ENCODE data around the gene C14orf93.

Gene C14orf93

DNA sequence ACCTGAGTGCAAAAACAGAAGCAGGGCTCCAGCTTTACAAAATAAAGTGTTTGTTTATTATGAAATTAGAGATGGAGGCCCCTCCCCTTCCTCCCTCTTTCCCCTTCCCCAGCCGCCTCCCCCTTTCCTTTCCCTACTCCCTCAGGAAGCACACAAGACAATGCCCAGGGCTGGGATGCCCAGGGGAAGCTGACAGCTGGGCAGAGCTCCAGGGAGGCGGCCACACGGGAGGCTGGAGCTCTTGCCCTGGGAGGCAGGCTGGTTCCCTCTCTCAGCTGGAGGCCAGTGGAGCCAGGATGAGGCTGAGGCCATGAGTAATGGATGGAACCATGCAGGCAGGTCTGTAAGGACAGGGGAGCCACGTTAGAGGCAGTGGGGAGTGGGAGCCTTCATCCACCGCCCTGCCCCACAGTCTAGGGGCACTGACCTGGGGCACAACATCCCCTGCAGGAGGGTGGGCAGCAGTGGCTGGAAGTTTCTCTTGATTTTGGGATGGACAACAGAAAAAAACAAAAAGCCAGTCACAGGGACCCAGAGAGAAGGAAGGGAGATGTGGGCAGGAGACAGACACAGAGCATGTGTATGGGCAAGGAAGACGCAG is 37.2 kb upstream of the C14orf93 start:
- DNase-seq (ENCODE audit: extremely low spot score, insufficient read length, low read depth) (no peak), FAIRE-seq (no peak)

GRCh38 chr14:23045419-23046357 is 35.7 kb upstream of the C14orf93 start:
- DNase-seq (ENCODE audit: extremely low spot score, insufficient read length, low read depth) (no peak), FAIRE-seq (no peak)

DNA sequence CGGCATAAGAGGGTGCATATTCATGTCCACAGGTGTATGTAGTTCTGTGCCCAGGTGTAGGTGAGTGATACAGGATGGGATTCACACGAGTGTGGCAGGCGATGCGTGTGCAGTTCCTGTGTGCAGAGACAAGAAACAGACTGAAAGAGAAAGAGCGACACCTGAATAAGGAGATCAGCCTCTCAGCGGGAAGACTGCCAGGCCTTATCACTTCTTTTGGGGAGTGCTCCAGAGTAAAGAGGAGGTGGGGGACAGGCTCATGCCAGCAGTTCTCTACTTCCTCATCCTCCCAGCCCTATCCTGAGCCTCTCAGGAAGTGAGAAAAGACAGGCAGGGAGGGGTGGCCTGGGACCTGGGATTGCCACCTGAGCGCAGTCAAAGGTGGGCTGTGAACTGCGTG is 34.9 kb upstream of the C14orf93 start:
- no peak for DNase-seq (ENCODE audit: extremely low spot score, insufficient read length, low read depth)
- no peak for FAIRE-seq

- DNase-seq (ENCODE audit: extremely low spot score, insufficient read length, low read depth) (no peak), FAIRE-seq (no peak)
Observed at GRCh38 chr14:23043754-23044153, 33.8 kb upstream of the C14orf93 start.

GRCh38 chr14:23043145-23043544 is 33.2 kb upstream of the C14orf93 start:
- FAIRE-seq (no peak), DNase-seq (ENCODE audit: extremely low spot score, insufficient read length, low read depth) (no peak)

DNA sequence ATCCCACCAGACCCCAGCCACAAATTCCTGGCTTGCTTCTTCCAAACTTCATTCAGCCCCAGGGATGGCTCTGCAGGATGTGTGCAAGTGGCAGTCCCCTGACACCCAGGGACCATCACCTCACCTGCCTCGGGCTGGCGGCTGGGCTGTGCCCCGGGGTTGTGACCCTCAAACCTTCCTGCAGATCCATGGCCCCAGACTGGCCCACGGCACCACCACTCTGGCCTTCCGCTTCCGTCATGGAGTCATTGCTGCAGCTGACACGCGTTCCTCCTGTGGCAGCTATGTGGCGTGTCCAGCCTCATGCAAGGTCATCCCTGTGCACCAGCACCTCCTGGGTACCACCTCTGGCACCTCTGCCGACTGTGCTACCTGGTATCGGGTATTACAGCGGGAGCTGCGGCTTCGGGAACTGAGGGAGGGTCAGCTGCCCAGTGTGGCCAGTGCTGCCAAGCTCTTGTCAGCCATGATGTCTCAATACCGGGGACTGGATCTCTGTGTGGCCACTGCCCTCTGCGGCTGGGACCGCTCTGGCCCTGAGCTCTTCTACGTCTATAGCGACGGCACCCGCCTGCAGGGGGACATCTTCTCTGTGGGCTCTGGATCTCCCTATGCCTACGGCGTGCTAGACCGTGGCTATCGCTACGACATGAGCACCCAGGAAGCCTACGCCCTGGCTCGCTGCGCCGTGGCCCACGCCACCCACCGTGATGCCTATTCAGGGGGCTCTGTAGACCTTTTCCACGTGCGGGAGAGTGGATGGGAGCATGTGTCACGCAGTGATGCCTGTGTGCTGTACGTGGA is 32.4 kb upstream of the C14orf93 start, which contains the start of gene PSMB11:
PSMB11 (plus strand) TSS at position 51 of the 804 bp plus-strand sequence; CDS start at position 65, 14 bp downstream.
- DNase-seq (ENCODE audit: extremely low spot score, insufficient read length, low read depth) (no peak), FAIRE-seq (no peak)

DNA sequence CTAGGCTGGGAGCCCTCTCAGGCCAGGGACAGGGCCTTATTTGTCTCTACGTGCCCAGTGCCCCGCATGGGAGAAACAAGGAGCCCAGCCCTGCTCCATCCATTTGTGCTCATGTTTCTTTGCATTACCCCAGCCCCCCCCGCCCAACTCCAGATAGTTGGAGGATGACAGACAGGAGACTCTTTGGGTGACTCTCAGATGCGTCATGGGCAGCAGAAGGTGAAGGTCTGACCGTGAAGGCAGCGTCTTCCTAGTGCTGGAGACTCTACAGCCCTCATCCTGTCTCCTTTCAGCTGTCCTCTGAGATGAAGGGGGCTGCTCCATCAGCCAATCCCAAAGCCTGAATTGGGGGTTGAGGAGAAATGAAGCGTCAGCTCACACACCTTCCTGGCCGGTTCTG is 31.8 kb upstream of the C14orf93 start:
- DNase-seq (ENCODE audit: extremely low spot score, insufficient read length, low read depth): no peak
- FAIRE-seq: no peak

GRCh38 chr14:23040100-23040499 is 30.2 kb upstream of the C14orf93 start:
- no peak for FAIRE-seq
- DNase-seq (ENCODE audit: extremely low spot score, insufficient read length, low read depth): no peak

GRCh38 chr14:23035303-23036144 is 25.6 kb upstream of the C14orf93 start:
- no peak for DNase-seq (ENCODE audit: extremely low spot score, insufficient read length, low read depth)
- FAIRE-seq: no peak

GRCh38 chr14:23034498-23035302 is 24.8 kb upstream of the C14orf93 start, which contains the start of gene PSMB5:
PSMB5 (minus strand) TSS chr14:23034900; CDS start chr14:23034881, 19 bp downstream.
- peak; percentile 82 for DNase-seq (ENCODE audit: extremely low spot score, insufficient read length, low read depth)
- peak; percentile 95 for FAIRE-seq

DNA sequence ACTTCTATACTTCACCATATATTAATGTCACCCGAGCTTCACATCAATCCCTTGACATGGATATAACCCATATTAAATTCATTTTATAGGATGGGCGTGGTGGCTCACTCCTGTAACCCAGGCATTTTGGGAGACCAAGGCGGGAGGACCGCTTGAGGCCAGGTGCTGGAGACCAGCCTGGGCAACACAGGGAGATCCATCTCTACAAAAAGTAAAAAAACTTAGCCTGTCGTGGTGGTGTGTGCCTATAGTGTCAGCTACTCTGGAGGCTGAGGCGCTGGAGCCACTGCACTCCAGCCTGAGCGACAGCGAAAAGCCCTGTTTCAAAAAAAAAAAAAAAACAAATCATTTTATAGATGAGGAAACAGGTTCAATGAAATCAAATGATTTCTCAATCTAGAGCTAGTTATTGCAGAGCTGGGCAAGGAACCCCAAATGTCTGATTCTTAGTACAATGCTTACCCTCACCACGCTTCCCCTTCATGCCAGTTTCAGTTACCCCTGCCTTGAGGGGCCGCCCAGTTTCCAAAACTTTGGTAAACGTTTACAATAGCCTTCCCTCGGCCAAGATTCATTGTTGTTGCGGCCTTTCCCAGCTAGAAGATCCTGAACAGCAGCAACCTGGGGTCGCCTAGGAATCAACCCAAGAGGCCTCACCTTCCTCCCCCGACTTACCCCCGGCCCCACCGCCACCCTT is 24.0 kb upstream of the C14orf93 start:
- FAIRE-seq: no peak

GRCh38 chr14:23033251-23033727 is 23.3 kb upstream of the C14orf93 start:
- FAIRE-seq (no peak), DNase-seq (ENCODE audit: extremely low spot score, insufficient read length, low read depth) (no peak)

More for the DNA sequence above, 24.0 kb upstream of the C14orf93 start:
- DNase-seq (ENCODE audit: extremely low spot score, insufficient read length, low read depth): no peak

DNA sequence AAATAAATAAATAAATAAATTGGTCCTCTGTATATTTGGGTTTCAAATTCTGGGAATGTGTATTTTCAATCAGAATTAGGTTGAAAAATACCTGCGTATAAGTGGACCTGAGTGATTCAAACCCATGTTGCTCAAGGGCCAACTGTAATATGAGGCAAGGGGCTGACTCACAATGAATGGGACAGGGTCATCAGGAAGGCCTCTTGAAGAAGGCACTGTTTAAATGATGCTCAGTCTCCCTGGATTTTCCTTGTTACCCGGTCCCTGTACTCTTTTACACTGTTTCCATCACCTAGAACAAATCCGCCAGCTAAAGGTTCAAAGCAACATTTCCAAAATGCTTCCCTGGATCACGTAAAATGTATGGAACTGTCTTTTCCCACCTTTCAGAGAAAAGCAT is 21.0 kb upstream of the C14orf93 start:
- DNase-seq (ENCODE audit: extremely low spot score, insufficient read length, low read depth): no peak
- FAIRE-seq: no peak

- FAIRE-seq (no peak), DNase-seq (ENCODE audit: extremely low spot score, insufficient read length, low read depth) (no peak)
Observed at GRCh38 chr14:23028799-23029198, 18.9 kb upstream of the C14orf93 start.

GRCh38 chr14:23025151-23025814 is 15.3 kb upstream of the C14orf93 start:
- no peak for DNase-seq (ENCODE audit: extremely low spot score, insufficient read length, low read depth)

GRCh38 chr14:23024612-23025075 is 14.7 kb upstream of the C14orf93 start:
- FAIRE-seq: no peak
- no peak for DNase-seq (ENCODE audit: extremely low spot score, insufficient read length, low read depth)

More at GRCh38 chr14:23025151-23025814, 15.3 kb upstream of the C14orf93 start:
- no peak for FAIRE-seq

DNA sequence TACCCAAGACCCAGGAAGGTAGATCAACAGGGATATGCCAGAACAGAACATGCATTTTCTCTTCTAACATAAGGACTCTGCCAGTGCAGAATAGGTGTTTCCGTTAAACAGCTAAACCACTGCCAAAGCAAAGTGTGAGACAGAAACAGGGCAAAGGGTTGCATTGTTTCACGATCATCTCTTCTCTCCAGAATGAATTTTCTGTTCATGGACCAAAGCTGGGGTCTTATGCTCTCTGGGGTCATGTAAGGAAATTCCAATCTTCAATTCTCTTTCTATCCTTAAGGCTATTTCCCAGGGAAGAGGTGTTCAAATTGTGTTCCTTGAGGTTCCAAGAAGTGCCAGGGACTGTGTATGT is 13.8 kb upstream of the C14orf93 start:
- FAIRE-seq (no peak), DNase-seq (ENCODE audit: extremely low spot score, insufficient read length, low read depth) (no peak)

Measured in GM18507 (cell line).